Suppressor macrophage (primary cell): ENCODE measurements around the gene USH2A.

Experiments used
- DNase-seq, 4 experiments: peaks; one replicate each; pipeline ENCODE4 v3.0.0-alpha.2; 2020 to 2022

USH2A gene

DNA sequence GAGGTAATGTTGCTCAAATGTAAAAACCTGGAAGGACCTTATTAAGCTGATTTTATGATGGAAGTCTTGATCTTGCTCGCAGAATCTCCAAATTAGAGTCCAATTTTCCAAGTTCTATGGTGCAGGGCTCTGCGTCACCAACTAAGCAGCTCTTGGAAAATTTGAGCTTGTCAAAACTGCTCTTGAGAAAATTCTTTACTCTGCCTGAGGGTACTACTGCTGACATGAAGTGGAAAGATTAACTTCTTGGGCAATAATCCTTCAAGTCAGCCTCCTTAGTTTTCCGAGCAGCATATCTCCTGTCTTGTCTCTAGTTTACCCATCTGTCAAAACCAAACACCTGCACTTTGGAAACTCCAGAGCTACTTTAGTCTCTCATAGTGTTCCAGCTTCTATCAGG lies 562.4 kb downstream of the USH2A start:
- no peak for DNase-seq

DNA sequence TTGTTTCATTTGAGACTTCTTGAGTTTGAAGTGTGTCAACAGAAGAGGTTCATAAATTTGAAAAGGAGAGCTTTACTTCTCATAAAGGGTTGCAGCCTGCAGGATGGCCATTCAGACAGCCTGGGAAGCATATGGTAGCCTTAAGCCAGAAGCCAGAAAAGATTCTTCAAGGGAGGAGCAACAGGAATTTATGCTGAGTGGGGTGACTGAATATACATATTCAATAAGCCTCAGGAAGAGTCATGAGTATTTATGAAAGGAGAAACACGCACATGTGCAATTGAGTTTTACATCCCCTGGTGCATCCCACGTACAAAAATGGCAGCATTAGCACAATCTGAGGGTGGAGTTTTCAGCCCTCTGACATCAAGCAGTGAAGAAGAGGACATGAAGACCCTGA lies 565.9 kb downstream of the USH2A start:
- DNase-seq = no peak

DNA sequence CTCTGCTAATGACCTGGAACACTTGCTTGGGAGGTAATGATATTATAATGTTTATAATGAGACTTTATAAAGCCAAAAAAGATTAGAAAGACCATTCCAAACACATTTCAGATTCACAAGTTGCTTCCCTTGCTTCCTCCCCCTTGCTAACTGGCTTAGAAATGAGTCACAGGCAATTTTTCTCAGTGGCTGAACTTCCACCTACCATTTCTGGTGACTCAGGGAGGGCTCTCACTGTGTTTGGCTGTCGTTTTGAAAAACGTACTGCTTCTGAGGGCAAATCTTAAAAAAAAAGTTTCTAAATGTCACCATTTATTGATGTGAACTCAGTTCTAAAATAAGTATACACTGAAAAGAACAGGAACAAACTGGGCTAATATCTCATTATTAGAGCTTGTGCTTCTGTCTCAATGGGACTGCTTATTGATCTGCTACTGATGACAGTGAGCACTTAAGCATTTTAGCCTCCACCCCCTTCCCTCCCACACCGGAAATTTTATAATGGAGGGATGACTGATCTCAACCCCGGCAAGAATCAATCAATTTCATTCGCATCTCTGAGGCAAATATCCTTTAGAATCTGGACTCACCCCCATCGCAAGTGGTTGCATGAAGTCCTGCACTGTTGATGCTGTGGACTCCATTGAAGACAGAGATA lies 577.9 kb downstream of the USH2A start:
- no peak for DNase-seq

DNA sequence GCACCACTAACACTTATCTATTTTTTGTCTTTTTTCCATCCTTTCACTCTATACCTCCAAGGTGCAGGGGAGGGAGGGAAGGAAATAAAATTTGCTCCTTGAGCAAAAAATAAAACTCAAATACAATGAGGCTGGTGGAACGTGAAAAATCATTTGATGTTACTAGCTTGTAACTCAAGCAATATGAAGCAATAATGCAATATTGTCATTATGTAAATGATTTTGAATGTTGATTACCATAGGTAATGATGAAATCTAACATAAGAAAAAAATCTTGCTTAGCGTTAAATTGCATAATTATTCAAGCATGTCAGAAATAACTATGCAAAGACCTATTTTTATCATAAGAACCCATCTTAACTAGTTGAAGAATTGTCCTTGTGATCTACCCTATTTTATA lies 578.5 kb downstream of the USH2A start:
- DNase-seq = no peak

DNA sequence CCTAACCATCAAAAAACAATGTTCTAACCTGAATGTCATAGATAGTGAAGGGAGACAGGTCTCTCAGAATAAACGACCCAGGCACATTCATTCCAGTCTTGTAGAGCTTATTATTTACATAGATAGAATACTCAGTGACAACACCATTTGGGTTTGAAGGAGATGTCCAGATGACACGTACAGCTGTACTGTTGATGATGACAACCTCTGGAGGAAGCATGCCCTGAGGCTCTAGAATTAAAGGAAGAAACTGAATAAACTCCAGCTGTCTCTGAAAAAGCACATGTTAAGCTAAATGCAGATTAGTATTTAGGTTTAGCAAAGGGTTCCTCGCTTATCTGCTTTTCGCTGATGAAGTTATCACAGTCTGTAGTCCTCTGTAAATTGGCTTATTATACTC lies 579.0 kb downstream of the USH2A start:
- no peak for DNase-seq

DNA sequence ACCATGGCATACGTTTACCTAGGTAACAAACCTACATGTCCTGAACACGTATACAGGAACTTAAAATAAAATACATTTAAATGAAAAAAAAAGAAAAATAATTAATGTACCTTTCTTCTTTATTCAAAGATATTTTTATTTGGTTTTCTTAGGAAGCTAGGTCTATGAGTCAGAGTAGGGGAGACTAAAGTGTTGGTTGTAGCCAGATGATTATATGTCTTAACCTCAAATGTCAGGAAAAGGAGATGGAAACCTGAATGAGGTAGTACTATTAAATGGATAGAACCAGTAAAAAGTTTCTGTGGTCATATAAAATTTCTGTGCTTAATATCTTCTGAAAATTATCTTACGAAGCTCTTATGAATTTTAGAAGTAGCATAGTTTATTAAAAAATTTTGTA lies 580.3 kb downstream of the USH2A start:
- DNase-seq = no peak

DNA sequence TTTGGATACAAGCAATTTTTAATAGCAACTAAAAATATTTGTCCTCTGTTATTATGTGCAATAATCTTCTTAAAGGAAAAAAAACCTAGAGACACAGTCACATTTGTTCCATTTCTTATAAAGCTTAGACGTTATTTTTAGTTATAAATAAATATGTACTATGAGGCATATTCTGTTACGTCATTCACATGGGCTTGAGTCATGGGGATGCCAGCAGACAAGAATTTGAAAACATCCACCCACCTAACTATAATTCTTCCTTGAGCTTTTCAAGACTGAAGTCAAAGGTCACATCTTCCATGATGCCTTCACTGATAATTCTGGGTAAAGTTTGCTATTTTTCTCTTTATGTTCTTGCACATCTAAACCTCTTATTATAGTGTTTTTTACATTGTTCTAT lies 587.3 kb downstream of the USH2A start:
- DNase-seq = peak in 3 of 4 experiments; percentile 2 to 38 (median 17)

DNA sequence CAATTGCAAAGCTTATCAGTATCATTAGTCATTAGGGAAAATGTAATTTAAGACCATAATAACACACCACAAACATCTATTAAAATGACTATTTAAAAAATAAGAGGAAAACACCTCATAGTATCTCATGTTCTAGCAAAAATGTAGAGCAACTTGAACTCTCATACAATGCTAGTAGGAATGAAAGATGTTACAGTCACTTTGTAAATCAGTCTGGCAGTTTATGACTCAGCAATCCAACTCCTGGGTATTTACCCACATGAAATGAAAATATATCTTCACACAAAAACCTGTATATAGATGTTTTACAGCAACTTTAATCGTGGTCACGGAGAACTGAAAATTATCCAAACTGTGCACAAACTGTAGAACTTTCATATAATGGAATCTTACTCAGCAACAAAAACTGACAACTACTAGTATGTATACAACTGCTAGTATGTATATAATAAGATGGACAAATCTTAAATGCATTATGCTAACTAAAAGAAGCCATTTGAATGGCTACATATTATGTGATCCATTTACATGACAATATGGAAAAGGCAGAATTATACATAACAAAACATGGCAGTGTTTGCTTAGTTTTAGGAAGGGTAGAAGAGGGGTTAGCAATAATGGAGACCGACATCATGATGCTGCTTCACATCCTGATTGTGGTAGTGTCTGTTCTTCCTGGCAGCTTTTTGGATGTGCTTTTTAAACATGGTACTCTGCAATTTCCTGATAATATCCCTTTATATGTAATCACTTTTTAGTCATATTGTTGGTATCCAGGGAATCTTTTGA lies 589.1 kb downstream of the USH2A start:
- no peak for DNase-seq

DNA sequence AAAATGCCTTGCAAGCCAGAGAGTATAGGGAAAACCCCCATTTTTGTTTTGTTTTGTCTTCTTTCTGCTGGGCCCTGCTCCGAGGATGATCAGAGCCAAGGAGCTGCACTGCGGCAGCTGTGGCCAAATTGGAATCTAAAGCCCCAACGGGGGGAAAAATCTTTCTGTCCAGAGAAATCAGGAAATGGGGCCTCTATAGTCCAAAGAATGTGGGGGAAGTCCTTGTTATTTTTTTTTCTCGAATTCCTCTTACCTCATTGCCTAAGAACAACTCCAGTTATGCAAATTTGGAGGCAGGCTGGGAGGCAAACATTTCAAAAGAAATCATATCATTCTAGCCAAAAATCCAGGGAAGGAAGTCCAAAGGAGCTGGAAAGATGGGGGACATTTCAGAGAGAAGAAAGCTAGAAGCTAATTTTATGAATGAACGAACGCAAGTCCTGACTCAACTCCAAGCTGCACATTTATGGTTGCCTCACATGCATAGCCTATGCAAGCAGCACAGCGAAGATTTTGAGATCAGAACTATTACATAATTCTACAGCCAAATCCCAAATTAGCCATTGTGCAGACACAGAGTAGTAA lies 592.9 kb downstream of the USH2A start:
- no peak for DNase-seq

DNA sequence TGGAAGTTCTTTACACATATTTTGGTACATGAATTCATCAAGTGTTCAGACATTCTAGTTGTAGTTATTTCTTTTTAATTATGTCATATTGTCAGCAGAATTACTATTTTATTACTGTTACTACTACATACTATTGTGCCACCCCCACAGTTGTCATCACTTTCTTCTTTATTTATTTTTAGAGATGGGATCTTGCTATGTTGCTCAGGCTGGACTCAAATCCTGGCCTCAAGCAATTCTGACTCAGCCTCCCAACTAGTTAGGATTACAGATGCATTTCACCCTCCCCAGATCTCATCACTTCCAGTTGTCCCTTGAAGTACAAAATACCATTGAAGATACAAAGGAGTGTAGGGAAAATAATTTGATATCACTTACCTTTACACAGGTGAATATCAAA lies 598.2 kb downstream of the USH2A start:
- no peak for DNase-seq

DNA sequence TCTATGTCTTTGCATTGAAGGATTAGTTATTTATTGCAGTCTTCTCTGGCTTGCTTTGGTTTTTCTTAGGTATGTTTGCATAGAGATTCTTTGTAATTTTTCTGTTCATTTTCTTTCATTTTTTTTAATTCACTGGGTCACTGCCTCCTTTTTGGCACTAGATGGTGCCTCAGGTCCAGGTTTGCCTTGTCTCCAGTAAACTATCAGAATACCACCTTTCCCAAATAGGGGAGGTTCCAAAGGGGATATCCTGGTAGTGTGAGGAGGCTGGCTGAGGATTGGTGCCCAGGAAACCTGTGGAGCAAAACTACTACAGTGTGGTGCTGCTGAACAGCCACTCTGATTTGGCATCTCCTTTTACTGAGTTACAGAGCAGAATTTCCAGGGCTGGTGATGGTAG lies 599.0 kb downstream of the USH2A start:
- DNase-seq = no peak

DNA sequence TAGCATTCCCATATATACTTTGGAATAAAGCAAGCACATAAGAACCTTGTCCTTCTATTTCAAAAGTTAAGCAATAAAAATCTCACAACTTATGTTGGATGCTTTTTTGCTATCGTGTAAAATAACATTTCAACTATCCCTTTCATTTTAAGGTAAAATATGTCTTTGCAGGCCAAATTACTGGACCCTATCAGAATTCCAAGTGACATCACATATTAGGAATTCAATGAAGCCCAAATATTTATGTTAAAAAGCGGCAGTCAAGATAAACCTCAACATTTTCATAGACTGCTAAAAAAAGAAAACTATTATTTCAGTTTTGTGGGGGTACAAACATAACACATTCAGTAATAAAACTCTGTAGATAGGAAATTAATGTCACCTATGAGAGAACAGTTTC lies 604.1 kb downstream of the USH2A start:
- no peak for DNase-seq

DNA sequence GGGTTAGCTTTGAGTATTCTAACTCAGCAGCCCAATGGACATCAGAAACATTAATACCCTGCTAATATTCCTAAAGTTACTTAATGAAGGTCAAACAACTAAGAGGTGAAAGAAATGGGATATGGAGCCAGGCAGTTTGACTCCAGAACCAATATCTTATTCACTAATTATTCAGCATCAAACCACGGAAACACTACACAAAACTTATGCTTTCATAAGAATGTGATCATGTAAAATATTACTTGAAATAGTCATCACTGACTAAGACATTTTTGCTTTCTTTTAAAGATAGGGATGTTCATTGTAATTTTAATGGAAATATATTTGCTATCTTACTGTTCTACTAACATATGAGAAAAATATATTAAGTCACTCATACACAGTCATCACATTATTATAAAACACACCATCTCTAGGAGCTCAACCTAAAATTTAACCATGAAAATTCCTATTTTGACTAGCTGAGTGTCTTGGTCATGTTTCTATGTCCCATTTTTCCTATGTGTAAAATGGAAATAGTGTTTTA lies 615.3 kb downstream of the USH2A start:
- no peak for DNase-seq

DNA sequence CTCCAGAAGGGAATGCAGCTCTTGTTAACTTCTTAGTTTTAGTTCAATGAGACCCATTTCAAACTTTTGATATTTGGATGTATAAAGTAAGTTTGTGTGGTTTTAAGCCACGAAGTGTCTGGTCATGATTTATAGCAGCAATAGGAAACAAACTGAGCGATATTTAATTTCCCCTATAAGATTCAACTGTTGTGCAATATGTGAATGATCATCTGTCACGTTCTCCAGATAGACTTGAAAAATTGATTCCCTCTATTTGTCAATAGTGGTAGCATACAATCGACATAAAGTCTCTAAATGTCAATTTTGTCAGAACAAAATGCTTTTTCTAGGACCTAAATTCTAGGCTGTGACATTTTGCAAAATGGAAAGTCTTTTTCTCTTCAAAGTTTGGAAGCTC lies 616.0 kb downstream of the USH2A start:
- no peak for DNase-seq

DNA sequence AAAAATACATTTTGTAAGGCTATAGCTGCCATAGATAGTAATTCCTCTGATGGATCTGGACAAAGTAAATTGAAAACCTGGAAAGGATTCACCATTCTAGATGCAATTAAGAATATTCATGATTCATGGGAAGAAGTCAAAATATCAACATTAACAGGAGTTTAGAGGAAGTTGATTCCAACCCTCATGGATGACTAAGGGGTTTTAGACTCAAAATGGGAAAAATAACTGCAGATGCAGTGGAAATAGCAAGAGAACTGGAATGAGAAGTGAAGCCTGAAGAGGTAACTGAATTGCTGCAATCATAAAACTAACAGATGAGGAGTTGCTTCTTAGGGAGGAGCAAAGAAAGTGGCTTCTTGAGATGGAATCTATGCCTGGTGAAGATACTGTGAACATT lies 625.4 kb downstream of the USH2A start:
- DNase-seq = no peak

DNA sequence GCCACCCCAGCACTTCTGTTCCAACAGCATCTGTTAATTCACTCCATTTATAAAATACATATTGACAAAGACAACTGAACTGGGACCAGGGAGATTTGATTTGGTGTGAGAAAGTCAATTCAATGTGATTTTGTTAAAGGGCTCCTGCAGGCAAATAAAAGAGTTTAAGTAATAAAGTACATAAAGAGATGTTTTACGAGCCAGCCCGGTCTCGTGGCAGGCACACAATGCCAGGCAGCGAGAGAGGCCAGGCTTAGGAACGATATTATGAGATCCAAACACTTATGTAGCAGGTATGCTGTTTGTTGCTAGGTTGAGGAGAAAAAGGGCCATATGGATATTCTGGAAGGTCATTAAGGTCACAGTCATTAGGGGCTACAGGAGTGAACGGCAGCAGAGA lies 629.1 kb downstream of the USH2A start:
- DNase-seq = no peak

DNA sequence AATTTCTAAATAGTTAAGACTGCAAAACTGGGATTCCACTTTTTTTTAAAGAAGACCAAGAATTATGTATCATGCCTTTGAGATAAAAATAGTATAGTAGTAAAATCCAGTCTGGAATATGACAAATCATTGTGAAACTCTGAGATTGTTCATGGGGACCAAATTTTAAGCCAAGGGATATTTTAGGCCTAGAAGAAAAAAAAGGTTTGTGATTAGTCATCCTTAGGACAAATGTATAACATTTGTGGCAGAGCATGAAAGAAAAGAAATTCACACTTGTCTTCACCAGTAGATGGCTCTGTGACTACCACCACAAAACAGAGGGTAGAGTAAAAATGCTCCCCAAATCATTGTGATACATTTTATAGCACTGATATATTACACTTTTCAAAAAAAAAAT lies 630.1 kb downstream of the USH2A start:
- no peak for DNase-seq

DNA sequence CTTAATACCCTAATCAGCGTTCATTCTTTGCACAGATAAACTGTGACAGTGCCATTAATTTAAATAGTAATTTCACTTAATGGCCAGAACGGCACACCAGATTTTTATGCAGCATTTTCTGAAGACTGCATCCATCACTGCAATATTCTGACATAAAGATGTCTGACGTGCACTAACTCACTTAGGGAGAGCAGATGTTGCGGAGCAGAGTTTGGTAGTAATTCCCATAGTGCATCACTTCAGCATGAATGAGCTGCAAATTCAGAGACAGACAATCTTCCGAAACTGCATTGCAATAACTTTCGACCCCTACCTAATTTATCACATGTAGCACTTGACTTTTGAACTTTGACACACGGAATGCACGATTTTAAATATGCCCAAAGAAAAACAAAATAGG lies 630.8 kb downstream of the USH2A start:
- no peak for DNase-seq

DNA sequence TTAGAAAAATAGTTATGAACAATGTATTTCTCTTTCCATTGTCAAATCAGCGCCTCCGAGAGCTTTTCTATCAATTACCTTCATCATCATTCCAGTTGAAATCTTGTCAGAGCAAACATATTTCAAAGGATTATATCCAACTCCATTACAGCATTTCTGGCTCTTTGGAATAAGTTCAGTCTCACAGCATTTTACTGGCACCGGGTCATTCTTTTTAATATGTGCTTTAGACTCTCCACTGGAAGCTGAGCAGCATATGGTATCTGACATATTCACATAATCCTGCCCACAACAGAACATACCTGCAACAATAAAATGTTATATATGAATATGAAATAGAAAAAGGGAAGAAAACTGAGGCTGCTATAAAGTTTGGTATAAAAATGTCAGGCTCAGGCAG lies 633.3 kb downstream of the USH2A start:
- DNase-seq = no peak

DNA sequence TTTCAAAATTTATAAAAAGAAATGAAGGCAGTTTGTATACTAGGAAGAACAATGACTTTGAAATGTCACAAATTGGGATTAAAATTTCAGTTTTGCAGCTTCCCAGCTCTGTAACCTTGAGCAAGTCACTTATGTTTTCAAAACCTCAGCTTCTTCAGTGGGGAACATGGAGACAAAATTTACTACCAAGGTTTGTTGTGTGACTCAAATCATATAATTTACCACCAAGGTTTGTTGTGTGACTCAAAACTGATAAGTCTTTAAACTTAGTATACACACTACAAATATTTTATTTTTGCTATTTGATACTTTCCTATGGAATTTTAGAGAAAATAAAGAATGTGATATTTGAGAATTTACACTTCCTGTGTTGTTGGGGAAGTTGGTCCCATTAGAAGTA lies 636.3 kb downstream of the USH2A start:
- DNase-seq = no peak

DNA sequence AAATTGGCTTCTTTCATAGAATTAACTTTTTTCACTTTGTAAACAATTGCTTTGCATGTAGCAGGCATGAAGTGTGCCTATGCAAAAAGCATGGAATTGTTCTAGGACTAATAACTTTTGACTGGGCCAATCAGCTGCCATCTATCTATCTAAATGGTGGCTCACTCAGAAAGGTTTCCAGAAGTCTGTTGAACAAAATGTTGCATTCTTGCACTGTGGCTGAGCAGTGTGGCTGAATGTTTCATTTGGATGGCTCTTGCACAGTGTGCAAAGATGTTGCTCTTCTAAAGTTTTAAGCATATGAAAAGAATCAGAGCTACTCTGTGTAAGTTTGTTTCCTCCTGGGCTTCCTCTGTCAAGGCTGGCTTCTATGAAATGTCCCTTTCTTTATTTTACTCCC lies 642.6 kb downstream of the USH2A start:
- DNase-seq = no peak

DNA sequence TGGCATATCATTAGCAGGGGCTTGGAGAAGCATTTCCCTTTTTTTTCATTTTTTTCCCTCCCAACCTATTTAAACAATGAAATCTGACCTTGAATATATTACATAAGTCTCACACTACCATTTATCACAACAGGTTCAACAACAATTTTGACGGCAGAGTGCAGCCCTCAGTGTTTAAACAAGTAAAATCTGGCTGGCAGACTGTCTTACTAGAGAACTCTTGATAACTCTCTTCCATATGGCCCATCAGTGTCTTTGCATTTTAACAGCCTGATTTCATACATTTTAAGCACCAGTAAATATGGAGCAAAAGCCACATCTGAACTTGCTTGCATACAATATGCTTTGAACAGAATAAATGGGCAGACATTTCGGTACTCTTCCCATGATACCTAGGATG lies 643.1 kb downstream of the USH2A start:
- no peak for DNase-seq

DNA sequence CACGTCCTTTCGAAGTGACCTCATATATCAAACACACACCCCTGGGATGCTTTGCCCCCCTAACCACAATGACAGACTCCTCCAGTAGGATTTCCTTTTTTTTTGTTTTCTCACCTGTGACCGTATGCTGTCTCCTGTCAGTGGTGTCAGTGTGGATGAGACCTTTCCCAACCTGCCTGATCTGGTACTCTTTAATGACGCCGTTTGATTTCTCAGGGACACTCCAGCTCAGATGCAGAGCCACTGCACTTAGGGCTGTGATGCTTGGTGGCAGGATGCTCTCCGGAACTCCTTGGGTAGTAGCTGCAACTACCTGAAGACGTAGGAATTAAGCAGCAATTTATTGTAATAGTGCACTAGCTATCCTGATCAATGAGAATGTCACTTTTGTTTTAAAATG lies 643.5 kb downstream of the USH2A start:
- DNase-seq = no peak

DNA sequence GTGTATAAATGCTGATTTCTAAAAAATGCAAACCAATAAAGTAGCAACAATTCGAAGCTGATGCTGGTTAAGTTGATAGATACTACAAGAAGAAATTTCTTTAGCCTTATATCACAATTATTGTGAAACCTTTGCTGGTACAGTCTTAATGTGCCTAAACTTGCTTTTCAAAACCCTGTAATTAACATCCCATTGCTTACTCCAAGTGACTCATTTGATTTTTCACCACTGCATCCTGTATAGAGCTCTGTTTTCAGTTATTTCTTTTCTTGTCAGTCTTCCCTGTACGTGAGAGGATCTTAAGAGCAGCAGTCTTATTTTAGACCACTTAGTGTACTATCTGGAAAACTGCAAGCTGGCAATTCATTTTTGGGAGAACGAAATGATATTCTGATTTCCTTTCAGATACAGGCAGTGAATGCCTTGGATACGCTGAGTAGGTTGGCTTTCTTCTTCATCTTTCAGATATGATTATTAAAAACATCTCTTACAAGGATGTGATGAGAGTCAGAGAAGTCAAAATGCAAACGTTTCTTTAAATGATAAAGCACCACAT lies 645.8 kb downstream of the USH2A start:
- no peak for DNase-seq
